Right lung (tissue), 5 donors: ENCODE measurements around the gene ADCY1. TPM values are rescaled to one million over a fixed set of nuclear protein-coding genes. Genes with fewer than 3 reads are reported as not detected.

ENCODE experiments used
- DNase-seq, 2 donors: peaks; one replicate each; pipeline ENCODE4 v3.0.0-alpha.2; 2013
- polyA plus RNA-seq, 5 donors: library from polyadenylated mRNA; unstranded; fragments of 120-200 nt; gene quantifications; one replicate each; pipeline versions ENCODE4 v1.2.1 to v1.2.3, GENCODE V29; 2013; ENCODE audit warnings: inconsistent platforms in 1 of 5, low replicate concordance in 1 of 5; ENCODE audit not compliant: insufficient read length in 5 of 5, insufficient read depth in 1 of 5

ADCY1 gene
- polyA plus RNA-seq, 5 donors: 1.9 to 2.9 (median 2.3) TPM

DNA sequence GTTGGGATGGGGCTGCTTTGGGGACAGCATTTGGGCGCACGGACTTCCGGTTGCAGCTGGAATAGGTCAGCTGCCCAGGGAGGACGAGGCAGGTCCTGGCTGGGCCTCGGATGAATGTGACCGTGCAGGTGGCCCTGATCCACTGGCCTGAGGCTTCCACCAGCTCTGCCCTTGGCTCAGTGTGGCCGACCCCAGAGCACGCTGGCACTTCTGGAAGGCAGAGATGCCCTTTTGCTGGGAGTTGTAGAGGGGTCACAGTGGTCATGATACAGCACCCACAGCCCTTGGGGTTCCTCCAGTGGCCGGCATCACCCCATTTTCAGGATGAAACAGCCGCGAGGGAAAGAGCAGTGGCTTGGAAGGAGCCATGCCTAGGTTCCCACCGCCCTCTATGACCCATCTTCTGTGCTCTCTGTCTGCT lies 19.0 kb downstream of the ADCY1 start:
- no peak for DNase-seq

GRCh38 chr7:45593877-45594276 lies 19.7 kb downstream of the ADCY1 start:
- DNase-seq: no peak

- DNase-seq: no peak
These were observed 20.8 kb downstream of the ADCY1 start for GRCh38 chr7:45594745-45595535.

DNA sequence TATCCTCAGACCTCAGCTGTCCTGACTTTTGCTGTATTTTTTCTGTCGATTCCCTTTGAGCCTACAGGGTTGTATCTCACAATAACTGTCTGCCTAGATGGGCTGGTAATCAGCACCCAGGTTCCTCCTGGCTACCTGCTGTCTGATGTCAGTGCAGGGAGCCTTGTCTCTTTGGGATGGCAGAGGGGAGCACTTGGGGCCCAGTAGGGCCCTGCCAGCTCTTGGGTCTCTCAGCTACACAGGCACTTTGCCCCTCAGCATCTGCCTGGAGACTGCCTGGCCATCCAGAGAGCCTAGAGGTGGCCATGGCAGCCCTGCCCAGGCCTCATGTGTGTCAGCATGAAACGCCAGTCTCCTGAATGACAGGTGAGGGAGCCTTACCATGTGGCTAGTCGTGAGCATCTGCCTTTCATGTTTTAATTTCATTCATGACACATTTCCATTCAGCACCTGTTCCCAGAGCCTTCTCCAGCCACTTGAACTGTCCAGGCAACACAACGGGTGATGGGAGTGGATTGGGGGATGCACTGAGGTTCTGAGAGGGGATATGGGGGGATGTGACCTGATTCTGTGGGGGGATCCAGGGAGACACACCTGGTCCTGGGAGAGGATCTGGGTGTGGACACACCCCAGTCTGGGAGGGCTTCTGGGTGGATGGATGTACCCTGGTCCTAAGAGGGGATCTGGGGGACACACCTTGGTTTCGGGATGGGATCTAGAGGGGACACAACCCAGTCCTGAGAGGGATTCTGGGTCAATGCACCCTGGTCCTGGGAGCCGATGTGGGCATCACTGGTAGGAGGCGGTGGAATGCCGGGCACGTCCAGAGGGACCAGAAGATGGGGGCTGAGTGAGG lies 21.9 kb downstream of the ADCY1 start:
- no peak for DNase-seq

DNA sequence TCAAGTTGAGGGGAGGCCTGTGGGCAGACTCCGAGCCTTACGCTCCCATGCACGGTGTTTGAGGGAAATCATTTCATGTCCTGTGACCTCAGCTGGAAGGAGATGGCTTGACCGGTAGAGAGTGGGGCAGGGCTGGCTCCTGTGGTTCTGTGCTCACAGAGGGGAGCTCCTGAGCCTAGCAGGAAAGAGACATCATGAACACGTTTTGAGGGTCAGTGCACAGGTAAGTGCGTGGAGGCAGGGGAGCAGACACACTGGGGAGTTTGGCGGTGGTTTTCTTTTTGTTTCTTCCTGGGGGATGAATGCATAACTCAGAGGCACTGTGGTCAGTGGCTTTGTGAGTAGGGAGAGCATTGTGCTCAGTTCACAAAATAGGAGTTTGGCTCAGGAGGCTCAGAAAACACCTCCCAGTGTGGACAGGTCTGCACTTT lies 22.5 kb downstream of the ADCY1 start:
- no peak for DNase-seq

- DNase-seq: no peak
These were observed 23.3 kb downstream of the ADCY1 start for GRCh38 chr7:45597286-45597984.

DNA sequence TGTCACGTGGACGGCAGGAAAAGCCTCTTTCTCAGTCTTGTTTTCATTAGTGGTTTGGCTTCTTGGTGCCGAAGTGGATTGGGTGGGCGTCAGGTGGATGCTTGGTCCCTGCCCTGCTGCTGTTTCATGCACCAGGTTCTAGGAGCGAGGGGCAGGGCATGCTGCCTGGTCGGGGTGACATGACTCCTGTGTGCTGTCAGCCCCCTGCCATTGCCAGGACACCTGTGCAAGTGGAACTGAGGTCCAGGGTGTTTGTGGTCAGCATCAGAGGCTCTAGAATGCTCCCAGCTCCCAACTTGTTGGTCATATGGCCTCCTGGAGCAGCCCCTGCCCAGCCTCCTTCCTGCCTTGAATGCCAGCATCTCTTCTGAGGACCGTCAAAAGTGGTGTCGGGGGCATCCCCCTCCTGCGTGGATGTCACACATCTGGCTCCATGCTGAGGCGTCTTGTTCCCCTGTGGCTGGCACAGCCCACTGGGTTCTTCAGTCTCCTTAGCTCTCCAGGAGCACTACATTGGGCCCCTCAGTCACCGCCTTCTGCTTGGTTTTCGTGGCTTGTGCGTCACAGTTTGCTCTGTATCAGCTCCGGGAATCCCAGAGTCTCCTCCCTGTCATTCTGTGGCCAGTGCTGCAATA lies 24.8 kb downstream of the ADCY1 start:
- DNase-seq: no peak

- DNase-seq: no peak
These were observed 25.9 kb downstream of the ADCY1 start for GRCh38 chr7:45599851-45600706.

DNA sequence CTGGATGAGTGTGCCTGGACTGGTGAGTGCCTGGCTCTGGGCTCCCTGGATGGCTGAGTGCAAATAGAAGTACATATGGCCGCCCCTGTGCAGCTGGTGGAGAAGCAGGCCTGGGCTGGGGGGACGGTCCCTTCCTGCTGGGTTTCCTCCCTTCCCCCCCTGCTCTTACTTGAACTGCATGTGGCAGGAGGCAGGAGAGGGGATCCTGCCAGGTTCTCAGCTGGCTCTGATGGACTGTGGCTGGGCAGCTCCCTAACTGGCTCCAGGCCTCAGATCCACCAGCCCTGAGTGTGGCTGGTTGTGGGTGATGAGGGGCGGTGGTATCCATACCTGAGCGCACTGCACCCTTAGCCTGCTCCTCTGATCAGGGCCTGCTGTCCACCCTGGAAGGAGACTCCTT lies 26.9 kb downstream of the ADCY1 start:
- DNase-seq: no peak

GRCh38 chr7:45601816-45602540 lies 27.8 kb downstream of the ADCY1 start:
- DNase-seq: no peak

GRCh38 chr7:45606050-45606449 lies 31.9 kb downstream of the ADCY1 start:
- DNase-seq: no peak

DNA sequence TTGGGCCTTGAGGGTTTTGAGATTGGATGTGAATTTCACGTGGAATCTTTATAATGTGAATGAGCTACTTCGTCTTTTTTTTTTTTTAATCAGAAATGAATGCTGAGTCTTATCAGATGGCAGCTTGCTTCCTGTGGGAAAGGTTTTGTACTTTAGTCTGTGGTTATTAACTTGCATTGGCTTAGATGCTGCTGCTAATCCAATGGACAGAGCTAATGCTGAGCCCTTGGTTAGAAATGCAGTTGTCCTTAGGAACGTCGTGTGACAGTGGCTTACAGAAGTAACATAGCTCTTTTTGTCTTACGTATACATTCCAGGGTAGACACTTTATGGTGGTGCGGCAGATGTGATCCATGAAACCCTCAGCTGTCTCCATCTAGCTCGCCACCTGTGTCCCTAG lies 32.8 kb downstream of the ADCY1 start:
- DNase-seq: no peak

DNA sequence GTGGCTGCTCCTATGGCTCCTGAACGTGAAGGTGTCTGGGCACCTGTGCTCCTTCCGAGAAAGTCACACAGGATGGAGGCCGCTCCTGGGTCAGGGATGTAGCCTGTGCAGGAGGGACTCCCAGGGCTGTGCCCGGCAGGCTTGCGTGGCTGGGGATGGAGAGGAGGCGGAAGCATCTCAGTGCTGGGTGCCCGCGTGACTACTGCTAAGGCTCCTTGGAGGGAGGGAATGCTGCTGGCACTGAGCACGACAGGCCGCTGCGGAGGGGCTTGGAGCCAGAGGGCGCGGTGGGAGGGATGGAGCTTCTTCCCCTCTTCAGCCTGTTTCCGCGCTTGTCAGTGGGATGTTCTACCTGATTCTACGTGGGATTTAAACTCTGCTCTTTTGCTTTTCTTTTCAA lies 35.0 kb downstream of the ADCY1 start:
- no peak for DNase-seq

DNA sequence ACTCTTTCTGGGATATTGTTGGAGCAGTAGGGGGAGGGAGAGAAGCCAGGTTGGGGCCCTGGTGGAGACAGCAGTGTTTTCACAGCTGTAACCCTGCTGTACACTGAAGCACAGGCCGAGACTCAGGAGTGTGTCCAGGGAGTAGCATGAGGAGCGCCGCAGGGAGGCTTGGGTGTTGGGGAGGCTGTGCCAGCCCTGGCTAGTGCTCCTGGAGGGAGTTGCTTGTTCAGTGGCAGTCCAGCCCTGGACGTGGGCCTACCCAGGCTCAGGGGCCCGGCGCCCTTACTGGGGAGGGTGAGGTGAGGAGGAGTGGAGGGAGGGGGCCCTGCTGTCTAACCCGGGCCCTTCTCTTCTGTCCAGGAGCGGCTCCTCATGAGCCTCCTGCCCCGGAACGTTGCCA lies 35.9 kb downstream of the ADCY1 start:
- DNase-seq: no peak

GRCh38 chr7:45610660-45611299 lies 36.6 kb downstream of the ADCY1 start:
- no peak for DNase-seq

DNA sequence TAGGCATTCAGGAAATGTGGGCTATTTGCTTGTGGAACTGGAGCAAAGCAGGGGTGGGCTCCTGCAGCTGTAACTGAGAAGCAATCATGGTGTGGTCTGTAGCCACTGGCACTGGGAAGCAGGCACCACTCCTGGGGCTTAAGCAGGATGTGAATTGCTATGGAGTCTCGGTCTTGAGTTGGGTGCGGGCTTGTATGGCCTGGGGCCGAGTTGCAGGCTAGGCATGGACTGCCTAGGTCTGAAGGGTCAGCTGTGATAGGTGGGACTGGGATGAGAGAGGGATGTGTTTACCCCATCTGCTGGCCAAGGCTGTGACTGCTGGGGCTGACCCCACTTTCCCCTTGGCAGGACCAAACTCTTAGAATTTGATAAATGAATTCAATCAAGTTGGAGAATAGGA lies 43.0 kb downstream of the ADCY1 start:
- DNase-seq: no peak

- no peak for DNase-seq
These were observed 47.9 kb downstream of the ADCY1 start for GRCh38 chr7:45622058-45622457.

GRCh38 chr7:45623157-45623556 lies 49.0 kb downstream of the ADCY1 start:
- no peak for DNase-seq

DNA sequence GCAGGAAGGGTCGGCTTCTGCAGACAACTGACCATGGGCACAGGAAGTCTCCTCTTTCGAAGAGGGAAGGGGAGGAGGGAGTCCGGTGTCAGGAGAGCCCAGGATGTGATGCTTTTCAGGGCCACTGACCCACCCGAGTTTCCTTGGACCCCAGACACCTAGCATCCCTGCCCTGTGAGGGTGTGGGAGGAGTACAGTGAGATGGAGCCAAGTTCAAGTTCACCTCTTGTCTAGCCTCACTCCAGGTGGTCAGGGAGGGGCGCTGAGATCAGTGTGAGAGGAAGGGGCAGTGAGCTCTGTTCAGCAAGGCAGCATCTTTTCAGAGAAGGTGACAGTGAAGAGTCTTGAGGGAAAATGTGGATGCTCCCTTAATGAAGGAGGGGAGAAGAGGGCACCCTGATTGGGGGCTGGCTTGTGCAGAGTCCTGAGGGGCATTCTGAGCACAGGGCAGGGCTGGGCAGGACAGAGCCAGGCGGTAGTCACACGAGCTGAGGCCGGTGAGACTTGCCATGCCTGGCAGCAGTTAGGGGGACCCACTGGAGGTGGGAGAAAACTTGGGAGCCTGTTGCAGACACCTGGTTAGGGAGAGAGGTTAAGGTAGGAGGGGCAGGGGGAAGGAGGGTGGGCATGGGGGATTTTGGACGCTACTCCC lies 49.7 kb downstream of the ADCY1 start:
- no peak for DNase-seq
